H9 (cell line): ENCODE measurements around the gene ELMO2. TPM values are rescaled to one million over a fixed set of nuclear protein-coding genes. Genes with fewer than 3 reads are reported as not detected.

Experiments
- DNase-seq: peaks from one replicate; pipeline ENCODE4 v3.0.0-alpha.2; 2017
- H2AFZ ChIP-seq: one replicate; pipeline ENCODE4 v1.6.1; 2013; ENCODE audit warnings: mild to moderate bottlenecking, low read length, control low read depth, moderate library complexity
- H2AK5ac ChIP-seq: 2 replicates; pipeline ENCODE4 v1.6.1; 2013; ENCODE audit warnings: low read length, control low read depth, mixed read lengths; ENCODE audit not compliant: insufficient read length
- H2BK120ac ChIP-seq: one replicate; pipeline ENCODE4 v1.6.1; 2013; ENCODE audit warnings: low read depth, mild to moderate bottlenecking, low read length, control low read depth, inconsistent platforms; ENCODE audit not compliant: poor library complexity, severe bottlenecking
- H2BK12ac ChIP-seq: 2 replicates; pipeline ENCODE4 v1.6.1; 2013; ENCODE audit warnings: low read length, control low read depth, mixed read lengths, low read depth; ENCODE audit not compliant: insufficient read length
- H2BK15ac ChIP-seq: 2 replicates; pipeline ENCODE4 v1.6.1; 2013; ENCODE audit warnings: low read depth, low read length, control low read depth
- H2BK20ac ChIP-seq: one replicate; pipeline ENCODE4 v1.6.1; 2013; ENCODE audit warnings: low read depth, mild to moderate bottlenecking, low read length, control low read depth, inconsistent platforms; ENCODE audit not compliant: poor library complexity, severe bottlenecking
- H2BK5ac ChIP-seq: 2 replicates; pipeline ENCODE4 v1.6.1; 2013; ENCODE audit warnings: low read length, control low read depth, mixed read lengths; ENCODE audit not compliant: insufficient read length
- H3K14ac ChIP-seq: 2 replicates; pipeline ENCODE4 v1.6.1; 2013; ENCODE audit warnings: low read length, control low read depth; ENCODE audit not compliant: insufficient read depth
- H3K18ac ChIP-seq: 2 replicates; pipeline ENCODE4 v1.6.1; 2013; ENCODE audit warnings: low read depth, mild to moderate bottlenecking, mixed read lengths, low read length, control low read depth; ENCODE audit not compliant: insufficient read length
- H3K23ac ChIP-seq: 2 replicates; pipeline ENCODE4 v1.6.1; 2013; ENCODE audit warnings: low read length, control low read depth, mixed read lengths, low read depth; ENCODE audit not compliant: insufficient read length
- H3K23me2 ChIP-seq: 2 replicates; pipeline ENCODE4 v1.6.1; 2013; ENCODE audit warnings: low read depth, mild to moderate bottlenecking, mixed read lengths, low read length, control low read depth; ENCODE audit not compliant: insufficient read length, poor library complexity, severe bottlenecking
- H3K27ac ChIP-seq: 2 replicates; pipeline ENCODE4 v1.5.1; 2013; ENCODE audit warnings: low read length, control low read depth, mixed read lengths, low read depth; ENCODE audit not compliant: insufficient read length
- H3K27me3 ChIP-seq: 2 replicates; pipeline ENCODE4 v1.6.1; 2013; ENCODE audit warnings: low read length, control low read depth, inconsistent platforms; ENCODE audit not compliant: insufficient read depth
- H3K4ac ChIP-seq: 2 replicates; pipeline ENCODE4 v1.6.1; 2013; ENCODE audit warnings: low read depth, mild to moderate bottlenecking, control low read depth, inconsistent platforms, low read length, moderate library complexity
- H3K4me1 ChIP-seq: 2 replicates; pipeline ENCODE4 v1.6.1; 2013; ENCODE audit warnings: low read length, control low read depth, inconsistent platforms; ENCODE audit not compliant: insufficient read depth
- H3K4me2 ChIP-seq: 2 replicates; pipeline ENCODE4 v1.6.1; 2013; ENCODE audit warnings: low read length, control low read depth, mixed read lengths; ENCODE audit not compliant: insufficient read length, insufficient read depth
- H3K56ac ChIP-seq: 2 replicates; pipeline ENCODE4 v1.6.1; 2013; ENCODE audit warnings: low read depth, mild to moderate bottlenecking, mixed read lengths, low read length, control low read depth; ENCODE audit not compliant: insufficient read length
- H3K79me1 ChIP-seq: 2 replicates; pipeline ENCODE4 v1.6.1; 2013; ENCODE audit warnings: low read depth, mild to moderate bottlenecking, moderate library complexity, low read length, control low read depth, inconsistent platforms; ENCODE audit not compliant: insufficient read depth, poor library complexity, severe bottlenecking
- H3K79me2 ChIP-seq: 2 replicates; pipeline ENCODE4 v1.6.1; 2013; ENCODE audit warnings: low read length, control low read depth, inconsistent platforms; ENCODE audit not compliant: insufficient read depth
- H3K9ac ChIP-seq: 2 replicates; pipeline ENCODE4 v1.6.1; 2013; ENCODE audit warnings: low read length, control low read depth, mixed read lengths; ENCODE audit not compliant: insufficient read length; ENCODE audit errors: extremely low read depth
- H3K9me3 ChIP-seq: one replicate; pipeline ENCODE4 v1.6.1; 2013; ENCODE audit warnings: low read depth, low read length, inconsistent platforms; ENCODE audit not compliant: control insufficient read depth
- H3T11ph ChIP-seq: one replicate; pipeline ENCODE4 v1.6.1; 2013; ENCODE audit warnings: mild to moderate bottlenecking, low read length, control low read depth, inconsistent platforms
- H4K20me1 ChIP-seq: one replicate; pipeline ENCODE4 v1.6.1; 2013; ENCODE audit not compliant: control insufficient read depth, insufficient read length, insufficient read depth
- H4K5ac ChIP-seq: 2 replicates; pipeline ENCODE4 v1.6.1; 2013; ENCODE audit warnings: low read depth, mild to moderate bottlenecking, mixed read lengths, low read length, control low read depth; ENCODE audit not compliant: insufficient read length
- H4K8ac ChIP-seq: replicated peaks from 2 replicates; pipeline ENCODE4 v1.6.1; 2013; ENCODE audit warnings: low read length, control low read depth, mixed read lengths, low read depth; ENCODE audit not compliant: insufficient read length
- H4K91ac ChIP-seq: 2 replicates; pipeline ENCODE4 v1.6.1; 2013; ENCODE audit warnings: low read depth, mild to moderate bottlenecking, moderate library complexity, mixed read lengths, low read length, control low read depth; ENCODE audit not compliant: insufficient read length
- H3K27ac Mint-ChIP-seq, 3 experiments: 2 replicates in 2 of 3; 3 replicates in 1 of 3; pipeline ENCODE4 v1.8.0; 2020 to 2021; ENCODE audit warnings: mixed read lengths in 3 of 3, mild to moderate bottlenecking in 1 of 3, moderate library complexity in 1 of 3
- H3K27me3 Mint-ChIP-seq: 2 replicates; pipeline ENCODE4 v1.8.0; 2021; ENCODE audit warnings: low read depth, mild to moderate bottlenecking, moderate library complexity, mixed read lengths
- H3K36me3 Mint-ChIP-seq, 3 experiments: 2 replicates in 2 of 3; 3 replicates in 1 of 3; pipeline ENCODE4 v1.8.0; 2020 to 2021; ENCODE audit warnings: low read depth in 3 of 3, mixed read lengths in 3 of 3; ENCODE audit not compliant: insufficient read depth in 1 of 3
- H3K4me1 Mint-ChIP-seq, 2 experiments: 2 replicates each; pipeline ENCODE4 v1.8.0; 2020; ENCODE audit warnings: mixed read lengths in 2 of 2
- H3K4me3 Mint-ChIP-seq, 2 experiments: 2 replicates in 1 of 2; 3 replicates in 1 of 2; pipeline ENCODE4 v1.8.0; 2020 to 2021; ENCODE audit warnings: mild to moderate bottlenecking in 2 of 2, mixed read lengths in 2 of 2, moderate library complexity in 1 of 2
- H3K9me3 Mint-ChIP-seq, 2 experiments: 2 replicates in 1 of 2; 3 replicates in 1 of 2; pipeline ENCODE4 v1.8.0; 2020; ENCODE audit warnings: mild to moderate bottlenecking in 2 of 2, mixed read lengths in 2 of 2, moderate library complexity in 1 of 2
- WGBS: extraction: QIAGEN DNeasy Blood & Tissue Kit; methylation state at CpG from one replicate; pipeline ENCODE4 v1.1.7; 2013; ENCODE audit warnings: missing lambda C conversion rate, low lambda C conversion rate, mixed read lengths; ENCODE audit not compliant: insufficient read length; ENCODE audit errors: extremely low coverage; 5-methylcytosine and 5-hydroxymethylcytosine counted together
- total RNA-seq: library from RNA; stranded (reverse); gene quantifications from 2 replicates; pipeline ENCODE4 v1.2.1, GENCODE V29; 2021
- TF ChIP-seq, protein P1 (sequence below): fragments of 200-600 bp; sonication (generic); conservative IDR thresholded peaks from 3 replicates; pipeline ENCODE4 v1.8.0; 2021; ENCODE audit warnings: antibody characterized with exemption, mild to moderate bottlenecking

The ELMO2 gene
- total RNA-seq, 1 experiment from 2014 or later: 32.5 TPM

DNA sequence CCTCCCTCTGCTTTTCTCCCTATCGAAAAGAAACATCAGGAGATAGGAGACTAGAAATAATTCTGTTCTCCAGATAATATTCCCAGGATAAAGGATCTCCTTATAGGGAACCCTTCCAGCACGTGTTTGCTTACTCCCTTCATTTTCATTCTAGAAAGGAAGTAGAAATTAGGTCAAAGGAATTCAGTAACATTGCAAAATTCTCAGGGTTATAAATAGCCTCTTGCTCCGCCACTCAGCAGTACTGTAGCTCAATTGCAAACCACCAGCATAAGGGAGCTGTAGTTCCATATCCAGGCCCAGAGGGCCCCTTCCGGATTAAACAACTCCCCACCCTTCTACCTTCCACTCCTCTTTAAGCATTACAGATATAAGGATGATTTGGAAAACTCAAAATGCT is 6.2 kb downstream of the ELMO2 start:
- peaks cover 1 to 14% (median 12%) of the 10 kb centered on the region in 3 experiments; a peak in 5 of 7 replicates for H3K36me3 Mint-ChIP-seq
- H4K8ac ChIP-seq: no peak overlapping the region
- H2AK5ac ChIP-seq: no peak overlapping the region
- peaks cover 10% of the 10 kb centered on the region; the same call in 1 of the 2 replicates for H3K79me2 ChIP-seq
- no peak overlapping the region for H2AFZ ChIP-seq
- H3K23ac ChIP-seq: no peak overlapping the region
- no peak overlapping the region; a peak in 1 of 7 replicates for H3K27ac Mint-ChIP-seq
- no peaks in the 10 kb centered on the region for H3K27me3 Mint-ChIP-seq
- no peak overlapping the region for H2BK5ac ChIP-seq
- no peak overlapping the region for H2BK12ac ChIP-seq
- peak overlapping the region in 1 of 2 experiments; percentile 24; a peak in 1 of 5 replicates for H3K4me3 Mint-ChIP-seq
- H3K79me1 ChIP-seq: peaks cover 6% of the 10 kb centered on the region
- no peak for DNase-seq
- no peak overlapping the region for H3K14ac ChIP-seq
- H2BK120ac ChIP-seq: no peak overlapping the region
- no peak overlapping the region for H4K5ac ChIP-seq
- TF ChIP-seq, protein P1, sequence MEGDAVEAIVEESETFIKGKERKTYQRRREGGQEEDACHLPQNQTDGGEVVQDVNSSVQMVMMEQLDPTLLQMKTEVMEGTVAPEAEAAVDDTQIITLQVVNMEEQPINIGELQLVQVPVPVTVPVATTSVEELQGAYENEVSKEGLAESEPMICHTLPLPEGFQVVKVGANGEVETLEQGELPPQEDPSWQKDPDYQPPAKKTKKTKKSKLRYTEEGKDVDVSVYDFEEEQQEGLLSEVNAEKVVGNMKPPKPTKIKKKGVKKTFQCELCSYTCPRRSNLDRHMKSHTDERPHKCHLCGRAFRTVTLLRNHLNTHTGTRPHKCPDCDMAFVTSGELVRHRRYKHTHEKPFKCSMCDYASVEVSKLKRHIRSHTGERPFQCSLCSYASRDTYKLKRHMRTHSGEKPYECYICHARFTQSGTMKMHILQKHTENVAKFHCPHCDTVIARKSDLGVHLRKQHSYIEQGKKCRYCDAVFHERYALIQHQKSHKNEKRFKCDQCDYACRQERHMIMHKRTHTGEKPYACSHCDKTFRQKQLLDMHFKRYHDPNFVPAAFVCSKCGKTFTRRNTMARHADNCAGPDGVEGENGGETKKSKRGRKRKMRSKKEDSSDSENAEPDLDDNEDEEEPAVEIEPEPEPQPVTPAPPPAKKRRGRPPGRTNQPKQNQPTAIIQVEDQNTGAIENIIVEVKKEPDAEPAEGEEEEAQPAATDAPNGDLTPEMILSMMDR: no peak
- no peak overlapping the region for H4K91ac ChIP-seq
- no CpG with 5 or more reads among the region's 4 CpGs for WGBS
- no peaks in the 10 kb centered on the region for H3K23me2 ChIP-seq
- no peaks in the 10 kb centered on the region for H3K9me3 Mint-ChIP-seq
- no peak overlapping the region for H3K4ac ChIP-seq
- H3K9me3 ChIP-seq: no peaks in the 10 kb centered on the region
- no peak overlapping the region for H3T11ph ChIP-seq
- peaks cover 8% of the 10 kb centered on the region for H3K4me1 ChIP-seq
- no peak overlapping the region for H2BK15ac ChIP-seq
- H3K27ac ChIP-seq: no peak overlapping the region
- H3K18ac ChIP-seq: no peak overlapping the region
- no peaks in the 10 kb centered on the region for H3K27me3 ChIP-seq
- peaks cover 2% of the 10 kb centered on the region for H4K20me1 ChIP-seq
- H2BK20ac ChIP-seq: no peak overlapping the region
- no peak overlapping the region for H3K4me2 ChIP-seq
- no peak overlapping the region for H3K9ac ChIP-seq
- H3K56ac ChIP-seq: no peak overlapping the region
- H3K4me1 Mint-ChIP-seq: peaks cover 20 to 22% of the 10 kb centered on the region in 2 experiments
